Lung (tissue), 12 donors: Measurements from ENCODE around the gene CALD1. TPM values are rescaled to one million over a fixed set of nuclear protein-coding genes. Genes with fewer than 3 reads are reported as not detected.
A peak's percentile ranks its signal among the peaks of the same experiment; 100 is the strongest.

Experiments
- ATAC-seq: fragments of 200-7000 bp; cut with Tn5 transposase; one replicate; pipeline ENCODE4 v1.9.1; 2020; ENCODE audit warnings: moderate number of reproducible peaks; ENCODE audit not compliant: insufficient read depth, low FRiP score
- DNase-seq, 3 donors: peaks; one replicate each; pipeline ENCODE4 v3.0.0-alpha.2; 2013 to 2017
- H3K27ac ChIP-seq, 2 donors: one replicate each; pipeline ENCODE4 v1.5.1; 2013; ENCODE audit warnings: mild to moderate bottlenecking in 2 of 2, moderate library complexity in 2 of 2, control low read depth in 1 of 2, inconsistent platforms in 1 of 2, low read depth in 1 of 2, low read length in 1 of 2
- H3K27me3 ChIP-seq, 3 donors: one replicate each; pipeline ENCODE4 v1.5.1; 2013; ENCODE audit warnings: low read length in 2 of 3; ENCODE audit not compliant: control insufficient read depth in 3 of 3, insufficient read depth in 3 of 3
- H3K36me3 ChIP-seq, 4 donors: one replicate each; pipeline ENCODE4 v1.5.1; 2013; ENCODE audit warnings: low read length in 4 of 4, mild to moderate bottlenecking in 1 of 4, moderate library complexity in 1 of 4; ENCODE audit not compliant: control insufficient read depth in 4 of 4, insufficient read depth in 4 of 4
- H3K4me1 ChIP-seq, 5 donors: one replicate each; pipeline ENCODE4 v1.5.1; 2013; ENCODE audit warnings: low read length in 5 of 5, mild to moderate bottlenecking in 2 of 5, moderate library complexity in 1 of 5; ENCODE audit not compliant: control insufficient read depth in 5 of 5, insufficient read depth in 5 of 5
- H3K4me3 ChIP-seq: one replicate; pipeline ENCODE4 v1.5.1; 2013; ENCODE audit warnings: mild to moderate bottlenecking, control low read depth, moderate library complexity
- H3K9ac ChIP-seq, 2 donors: one replicate each; pipeline ENCODE4 v1.5.1; 2013; ENCODE audit warnings: low read length in 2 of 2, control low read depth in 1 of 2; ENCODE audit not compliant: insufficient read depth in 1 of 2
- H3K9me3 ChIP-seq, 4 donors: one replicate each; pipeline ENCODE4 v1.5.1; 2013; ENCODE audit warnings: low read length in 3 of 4, mild to moderate bottlenecking in 1 of 4, moderate library complexity in 1 of 4; ENCODE audit not compliant: control insufficient read depth in 4 of 4, insufficient read depth in 3 of 4
- WGBS, 2 donors: extraction: QIAGEN DNeasy Blood & Tissue Kit; methylation state at CpG; one replicate each; pipeline ENCODE4 v1.1.7; 2013; 5-methylcytosine and 5-hydroxymethylcytosine counted together
- polyA plus RNA-seq, 2 donors: library from polyadenylated mRNA; stranded (reverse); fragments of 200-250 nt; gene quantifications; one replicate each; pipeline ENCODE4 v1.2.1, GENCODE V29; 2013
- total RNA-seq, 2 donors: library from RNA; depleted of rRNA in 1 of 2; stranded (reverse); fragments of >200 nt in 1 of 2; gene quantifications; one replicate each; pipeline ENCODE4 v1.2.1, GENCODE V29; 2014 to 2021
- TF ChIP-seq, protein P1 (sequence below): IDR thresholded peaks from 2 replicates; pipeline ENCODE4 v1.5.1; 2012; ENCODE audit warnings: mild to moderate bottlenecking; ENCODE audit errors: control extremely low read depth, extremely low read depth
- donor health status: control.
- donor health status: control.
- donor health status: Bipolar disorder and iron deficiency.
- donor health status: healthy.
- donor health status: DM: yes; HTN: yes; CAD: no.

Gene CALD1
- total and polyA plus RNA-seq, 4 donors, result 56.4 to 173 (median 92.0) TPM

DNA sequence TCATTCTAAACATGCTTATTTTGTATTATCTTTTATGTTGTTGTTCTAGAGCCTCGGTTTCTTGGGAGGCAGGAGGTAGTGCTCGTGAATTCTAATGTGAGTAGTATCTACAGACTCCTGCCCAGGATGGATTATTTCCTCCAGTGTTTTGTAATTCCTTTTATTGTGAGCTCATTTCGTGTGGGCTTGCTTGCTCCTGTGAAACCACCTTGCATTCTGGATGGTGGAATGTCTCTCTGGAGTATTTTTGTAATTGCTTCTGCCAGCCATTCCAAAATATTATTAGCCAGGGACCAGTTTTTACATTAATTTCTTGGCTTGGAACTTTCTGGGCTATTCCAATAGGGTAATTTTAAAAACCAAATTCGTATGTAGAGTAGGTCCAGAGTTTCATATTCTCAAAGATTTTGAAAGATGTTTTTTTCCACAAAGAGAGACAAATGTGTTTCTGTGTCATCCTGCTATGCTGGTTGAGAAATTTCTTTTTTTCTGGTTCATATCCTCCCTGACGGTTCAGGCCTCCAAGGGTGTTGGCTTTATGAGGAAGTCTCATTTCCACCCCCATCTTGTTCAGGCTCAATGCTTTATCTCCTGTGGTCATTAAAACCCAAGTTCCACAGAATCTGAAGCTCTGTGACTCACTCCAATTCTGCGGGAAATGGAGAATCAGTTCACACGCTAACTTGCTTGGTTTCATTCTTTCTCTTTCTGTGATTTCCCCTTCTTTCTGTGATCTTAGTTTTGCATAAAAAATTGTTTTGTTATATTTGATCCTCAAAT, 41.7 kb upstream of the CALD1 start:
- peak overlapping the region in 1 of 2 donors; percentile 4 for H3K27ac ChIP-seq
- ATAC-seq (peak; percentile 53), DNase-seq (no peak)
- TF ChIP-seq, protein P1, sequence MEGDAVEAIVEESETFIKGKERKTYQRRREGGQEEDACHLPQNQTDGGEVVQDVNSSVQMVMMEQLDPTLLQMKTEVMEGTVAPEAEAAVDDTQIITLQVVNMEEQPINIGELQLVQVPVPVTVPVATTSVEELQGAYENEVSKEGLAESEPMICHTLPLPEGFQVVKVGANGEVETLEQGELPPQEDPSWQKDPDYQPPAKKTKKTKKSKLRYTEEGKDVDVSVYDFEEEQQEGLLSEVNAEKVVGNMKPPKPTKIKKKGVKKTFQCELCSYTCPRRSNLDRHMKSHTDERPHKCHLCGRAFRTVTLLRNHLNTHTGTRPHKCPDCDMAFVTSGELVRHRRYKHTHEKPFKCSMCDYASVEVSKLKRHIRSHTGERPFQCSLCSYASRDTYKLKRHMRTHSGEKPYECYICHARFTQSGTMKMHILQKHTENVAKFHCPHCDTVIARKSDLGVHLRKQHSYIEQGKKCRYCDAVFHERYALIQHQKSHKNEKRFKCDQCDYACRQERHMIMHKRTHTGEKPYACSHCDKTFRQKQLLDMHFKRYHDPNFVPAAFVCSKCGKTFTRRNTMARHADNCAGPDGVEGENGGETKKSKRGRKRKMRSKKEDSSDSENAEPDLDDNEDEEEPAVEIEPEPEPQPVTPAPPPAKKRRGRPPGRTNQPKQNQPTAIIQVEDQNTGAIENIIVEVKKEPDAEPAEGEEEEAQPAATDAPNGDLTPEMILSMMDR, result no peak
- peaks cover 0 to 7% (median 0%) of the 10 kb centered on the region in 5 donors for H3K4me1 ChIP-seq
- peaks cover 0 to 2% (median 0%) of the 10 kb centered on the region in 4 donors for H3K9me3 ChIP-seq
- H3K27me3 ChIP-seq, result peaks cover 0 to 40% (median 0%) of the 10 kb centered on the region in 3 donors
- WGBS, 2 donors, result 63 to 64% methylated on average over 7 of the region's 7 CpGs
- H3K9ac ChIP-seq, result no peak overlapping the region
- no peak overlapping the region for H3K4me3 ChIP-seq
- no peaks in the 10 kb centered on the region for H3K36me3 ChIP-seq

DNA sequence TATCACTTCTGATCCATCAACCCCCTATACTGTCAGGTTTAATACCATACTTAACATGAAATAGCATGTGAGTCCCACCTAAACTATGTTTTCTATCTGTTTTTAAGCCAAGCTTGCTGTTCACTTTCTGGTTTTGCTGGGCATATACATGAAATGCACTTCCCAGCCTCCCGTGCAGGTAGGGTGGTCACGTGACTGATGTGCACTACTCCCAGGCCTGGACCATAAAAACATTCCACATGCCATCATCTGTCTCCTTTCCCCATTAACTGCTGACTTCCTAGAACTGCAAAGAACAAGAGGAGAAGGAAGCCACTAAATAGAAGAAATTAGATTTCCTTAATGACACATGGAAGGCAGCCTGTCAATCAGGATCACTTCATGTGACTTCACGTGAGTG, 40.1 kb upstream of the CALD1 start:
- Histone ChIP-seq H3K4me3 (no peak overlapping the region), H3K36me3 (no peaks in the 10 kb centered on the region), H3K27me3 (peaks cover 0 to 43% (median 0%) of the 10 kb centered on the region in 3 donors), H3K27ac (no peak overlapping the region), H3K4me1 (peaks cover 0 to 17% (median 0%) of the 10 kb centered on the region in 5 donors), H3K9me3 (peaks cover 0 to 2% (median 0%) of the 10 kb centered on the region in 4 donors), H3K9ac (no peak overlapping the region)
- 91 to 95% methylated on average over 3 of the region's 3 CpGs for WGBS, 2 donors
- no peak for ATAC-seq
- TF ChIP-seq, protein P1, result no peak
- DNase-seq, result no peak

DNA sequence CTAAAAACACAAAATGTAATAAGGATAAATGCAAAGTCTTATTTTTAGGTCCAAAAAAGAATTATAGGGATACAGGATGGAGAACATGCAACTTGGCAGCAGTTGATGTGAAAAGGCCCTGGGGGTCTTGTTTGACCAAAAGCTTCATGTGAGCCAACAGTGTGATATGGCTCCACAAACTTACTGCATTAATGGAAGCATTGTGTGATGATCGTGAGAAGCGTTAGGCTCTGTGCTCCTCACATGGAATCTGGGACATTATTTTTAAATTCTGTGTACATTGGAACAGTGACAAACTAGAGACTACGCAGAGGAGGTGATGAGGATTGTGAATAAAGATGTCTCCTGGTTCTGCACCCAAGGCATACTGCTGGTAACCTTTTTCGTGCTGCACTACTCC, 39.1 kb upstream of the CALD1 start:
- Histone ChIP-seq H3K9ac (no peak overlapping the region), H3K27me3 (peaks cover 0 to 37% (median 0%) of the 10 kb centered on the region in 3 donors), H3K4me3 (no peak overlapping the region), H3K4me1 (peaks cover 0 to 17% (median 0%) of the 10 kb centered on the region in 5 donors), H3K9me3 (no peaks in the 10 kb centered on the region), H3K27ac (no peak overlapping the region), H3K36me3 (no peaks in the 10 kb centered on the region)
- DNase-seq (no peak), ATAC-seq (no peak)
- TF ChIP-seq, protein P1, result no peak
- 65 to 83% methylated on average over 4 of the region's 4 CpGs for WGBS, 2 donors
